Left ventricle myocardium inferior (tissue), 1 donor: ENCODE results near the gene WDCP. TPM values are rescaled to one million over a fixed set of nuclear protein-coding genes. Genes with fewer than 3 reads are reported as not detected.

ENCODE experiments used
- DNase-seq: peaks from one replicate; pipeline ENCODE4 v3.0.0-alpha.2; 2020
- H3K27ac ChIP-seq: fragments of 200-600 bp; replicated peaks from 2 replicates; pipeline ENCODE4 v1.8.0; 2021
- H3K27me3 ChIP-seq: fragments of 200-600 bp; 2 replicates; pipeline ENCODE4 v1.8.0; 2021; ENCODE audit warnings: low read depth
- H3K36me3 ChIP-seq: fragments of 200-600 bp; 2 replicates; pipeline ENCODE4 v1.8.0; 2021
- H3K4me1 ChIP-seq: fragments of 200-600 bp; 2 replicates; pipeline ENCODE4 v1.8.0; 2021
- H3K4me3 ChIP-seq: fragments of 200-600 bp; 2 replicates; pipeline ENCODE4 v1.8.0; 2021; ENCODE audit warnings: mild to moderate bottlenecking, moderate library complexity
- H3K9me3 ChIP-seq: fragments of 200-600 bp; replicated peaks from 2 replicates; pipeline ENCODE4 v1.8.0; 2021
- CTCF ChIP-seq: fragments of 200-600 bp; IDR thresholded peaks from 2 replicates; pipeline ENCODE4 v1.8.0; 2021; ENCODE audit warnings: antibody characterized with exemption, mild to moderate bottlenecking, borderline replicate concordance
- intact Hi-C: fragments of 100-400 bp; cut with micrococcal nuclease; formaldehyde crosslinking; loops from one replicate; pipeline ENCODE4 v1.11.0; 2022
- total RNA-seq: library from RNA; stranded (reverse); fragmentation: NEBNext Ultra II Directional; extraction: Animal tissue kit (Norgen Biotek cat#: 25700); gene quantifications from one replicate; pipeline ENCODE4 v1.2.1, GENCODE V29; 2021
- donor health status: DM: no; HTN: yes; CAD: no; lungs with severe emphysema.

WDCP gene
- total RNA-seq, 1 donor from 2014 or later, result 8.6 TPM

- TF ChIP-seq CTCF, result no peak
- H3K4me3 ChIP-seq, result no peak overlapping the region
- H3K4me1 ChIP-seq, result no peaks in the 10 kb centered on the region
- peaks cover 28% of the 10 kb centered on the region for H3K36me3 ChIP-seq
- intact Hi-C loops, result no loop called here
- no peak overlapping the region for H3K27ac ChIP-seq
- no peaks in the 10 kb centered on the region for H3K27me3 ChIP-seq
- no peaks in the 10 kb centered on the region for H3K9me3 ChIP-seq
- DNase-seq, result no peak
Observed at GRCh38 chr2:24022324-24022974, 24.7 kb downstream of the WDCP start.

GRCh38 chr2:24021122-24021998 lies 25.8 kb downstream of the WDCP start:
- peaks cover 18% of the 10 kb centered on the region for H3K36me3 ChIP-seq
- intact Hi-C loops, result no loop called here
- H3K4me3 ChIP-seq, result no peak overlapping the region
- H3K27ac ChIP-seq, result no peak overlapping the region
- no peaks in the 10 kb centered on the region for H3K9me3 ChIP-seq
- DNase-seq, result no peak
- no peaks in the 10 kb centered on the region for H3K4me1 ChIP-seq
- TF ChIP-seq CTCF, result peak; percentile 31
- H3K27me3 ChIP-seq, result no peaks in the 10 kb centered on the region

GRCh38 chr2:24020244-24020643 lies 26.9 kb downstream of the WDCP start:
- H3K27ac ChIP-seq, result no peak overlapping the region
- no peaks in the 10 kb centered on the region for H3K4me1 ChIP-seq
- DNase-seq, result no peak
- peaks cover 15% of the 10 kb centered on the region for H3K36me3 ChIP-seq
- no peak overlapping the region for H3K4me3 ChIP-seq
- H3K9me3 ChIP-seq, result no peaks in the 10 kb centered on the region
- TF ChIP-seq CTCF, result no peak
- H3K27me3 ChIP-seq, result no peaks in the 10 kb centered on the region
- intact Hi-C loops, result no loop called here

GRCh38 chr2:24019729-24020128 lies 27.5 kb downstream of the WDCP start:
- no peak overlapping the region for H3K27ac ChIP-seq
- no peak for TF ChIP-seq CTCF
- H3K27me3 ChIP-seq, result no peaks in the 10 kb centered on the region
- no peak for DNase-seq
- H3K4me3 ChIP-seq, result no peak overlapping the region
- H3K9me3 ChIP-seq, result no peaks in the 10 kb centered on the region
- intact Hi-C loops, result no loop called here
- no peaks in the 10 kb centered on the region for H3K4me1 ChIP-seq
- peaks cover 15% of the 10 kb centered on the region for H3K36me3 ChIP-seq

- TF ChIP-seq CTCF, result no peak
- intact Hi-C loops, result no loop called here
Observed at GRCh38 chr2:24018241-24018640, 28.9 kb downstream of the WDCP start.

More at GRCh38 chr2:24018241-24018640, 28.9 kb downstream of the WDCP start:
- peaks cover 10% of the 10 kb centered on the region for H3K36me3 ChIP-seq
- no peak overlapping the region for H3K4me3 ChIP-seq
- no peaks in the 10 kb centered on the region for H3K27me3 ChIP-seq
- no peaks in the 10 kb centered on the region for H3K9me3 ChIP-seq
- no peaks in the 10 kb centered on the region for H3K4me1 ChIP-seq
- DNase-seq, result no peak
- H3K27ac ChIP-seq, result no peak overlapping the region
